Gastroesophageal sphincter (tissue), 4 donors: Measurements from ENCODE around the gene MYH14. TPM values are rescaled to one million over a fixed set of nuclear protein-coding genes. Genes with fewer than 3 reads are reported as not detected.

Experiments
- ATAC-seq: fragments of 150-250 bp; one replicate; pipeline ENCODE4 v1.9.1; 2016; ENCODE audit warnings: mild to moderate bottlenecking, moderate library complexity
- H3K27ac ChIP-seq, 4 donors: fragments of 200-600 bp; sonication (generic) in 3 of 4; 1 replicate in 3 of 4; 2 replicates in 1 of 4; pipeline ENCODE4 v1.5.1; 2016 to 2019
- H3K27me3 ChIP-seq: fragments of 200-600 bp; sonication (generic); one replicate; pipeline ENCODE4 v1.5.1; 2019
- H3K36me3 ChIP-seq, 2 donors: fragments of 200-600 bp; sonication (generic); one replicate each; pipeline ENCODE4 v1.5.1; 2019; ENCODE audit warnings: control low read depth in 1 of 2
- H3K4me1 ChIP-seq, 3 donors: fragments of 200-600 bp; sonication (generic); 1 replicate in 2 of 3; 2 replicates in 1 of 3; pipeline ENCODE4 v1.5.1; 2016 to 2019; ENCODE audit warnings: control low read depth in 2 of 3
- H3K4me3 ChIP-seq, 2 donors: fragments of 200-600 bp; sonication (generic); one replicate each; pipeline ENCODE4 v1.5.1; 2019; ENCODE audit warnings: mild to moderate bottlenecking in 1 of 2, moderate library complexity in 1 of 2
- H3K9me3 ChIP-seq, 3 donors: fragments of 200-600 bp; sonication (generic); one replicate each; pipeline ENCODE4 v1.5.1; 2017 to 2019; ENCODE audit warnings: control low read depth in 2 of 3
- EP300 ChIP-seq: sonication (generic); formaldehyde crosslinking; IDR thresholded peaks from one replicate; pipeline ENCODE4 v1.6.1; 2017; ENCODE audit warnings: antibody characterized with exemption, mild to moderate bottlenecking
- POLR2A ChIP-seq, 2 donors: fragments of 450-650 bp; IDR thresholded peaks; one replicate each; pipeline ENCODE4 v1.6.1; 2017; ENCODE audit warnings: antibody characterized with exemption in 2 of 2, mild to moderate bottlenecking in 2 of 2, moderate library complexity in 1 of 2
- POLR2AphosphoS5 ChIP-seq: sonication (generic); formaldehyde crosslinking; IDR thresholded peaks from one replicate; pipeline ENCODE4 v1.6.1; 2017; ENCODE audit warnings: antibody characterized with exemption
- WGBS, 2 donors: methylation state at CpG; one replicate each; pipeline ENCODE4 v1.1.5; 2018; ENCODE audit warnings: low coverage in 1 of 2; 5-methylcytosine and 5-hydroxymethylcytosine counted together
- total RNA-seq, 4 donors: library from RNA; depleted of rRNA; stranded (reverse); fragments of >200 nt; gene quantifications; one replicate each; pipeline ENCODE4 v1.1.0, GENCODE V29; 2016
- TF ChIP-seq, protein P1 (sequence below), 4 experiments: fragments of 200-600 bp in 2 of 4; fragments of 450-650 bp in 2 of 4; sonication (generic) in 1 of 4; IDR thresholded peaks; one replicate each; pipeline ENCODE4 v1.5.1; 2017 to 2019; ENCODE audit warnings: antibody characterized with exemption in 4 of 4, mild to moderate bottlenecking in 2 of 4, moderate library complexity in 2 of 4

Gene MYH14
- total RNA-seq, 4 donors from 2014 or later, result 3.5 to 10.0 (median 6.1) TPM

DNA sequence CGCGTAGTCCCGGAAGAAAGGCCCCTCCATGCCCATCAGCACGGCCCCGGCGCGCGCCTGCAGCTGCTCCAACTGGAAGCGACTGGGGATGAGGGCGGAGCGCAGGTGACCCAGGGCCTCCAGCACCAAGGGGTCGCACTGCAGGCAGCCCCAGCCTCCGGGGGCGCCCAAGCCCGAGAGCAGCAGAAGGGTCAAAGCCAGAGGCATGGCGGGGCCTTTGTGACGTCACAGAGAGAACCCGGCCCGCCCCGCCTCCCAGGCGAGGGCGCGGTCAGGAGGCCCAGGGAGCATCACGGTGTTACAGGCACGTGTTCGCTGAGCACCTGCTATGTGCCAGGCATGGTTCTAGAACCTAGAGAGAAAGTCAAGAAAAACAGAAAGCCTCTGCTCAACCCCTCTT lies 40.4 kb upstream of the MYH14 start, which contains the start of gene IZUMO2:
TSS of gene IZUMO2 (minus strand) at position 294 of the 400 bp plus-strand sequence. CDS start at position 207, 87 bp downstream.
- 7% methylated on average over 4 of the region's 26 CpGs; no CpG with 5 or more reads in 1 of the 2 donors for WGBS, 2 donors
- no peak for ATAC-seq
- no peaks in the 10 kb centered on the region for H3K4me1 ChIP-seq

DNA sequence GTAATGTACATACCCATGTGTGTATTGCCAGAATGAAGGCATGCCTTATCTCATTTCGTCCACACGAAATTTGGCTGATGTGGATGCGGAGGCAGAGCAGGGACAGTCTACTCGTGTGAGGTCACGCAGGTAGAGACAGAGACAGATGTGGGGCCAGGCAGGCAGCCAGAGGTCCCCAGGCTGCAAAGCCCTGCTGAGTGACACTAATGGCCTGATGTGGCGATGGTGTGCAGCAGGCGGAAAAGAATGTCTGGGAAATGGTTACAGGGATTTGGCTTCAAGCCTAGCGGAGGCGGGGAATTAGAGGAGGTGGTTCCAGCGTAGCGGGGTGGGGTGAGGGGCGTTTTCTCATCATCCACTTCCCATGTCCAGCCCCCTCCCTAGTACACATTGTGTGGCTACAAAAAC lies 36.1 kb upstream of the MYH14 start:
- Histone ChIP-seq H3K27ac (no peak overlapping the region), H3K27me3 (peaks cover 91% of the 10 kb centered on the region), H3K4me1 (no peaks in the 10 kb centered on the region), H3K9me3 (no peaks in the 10 kb centered on the region), H3K36me3 (no peaks in the 10 kb centered on the region), H3K4me3 (no peak overlapping the region)
- WGBS, 2 donors, result 18% methylated on average over 8 of the region's 12 CpGs; no CpG with 5 or more reads in 1 of the 2 donors
- no peak for ATAC-seq
- TF ChIP-seq POLR2AphosphoS5 (no peak), EP300 (no peak), POLR2A (IDR thresholded peaks at IDR 0.05) (no peak)
- TF ChIP-seq, protein P1, sequence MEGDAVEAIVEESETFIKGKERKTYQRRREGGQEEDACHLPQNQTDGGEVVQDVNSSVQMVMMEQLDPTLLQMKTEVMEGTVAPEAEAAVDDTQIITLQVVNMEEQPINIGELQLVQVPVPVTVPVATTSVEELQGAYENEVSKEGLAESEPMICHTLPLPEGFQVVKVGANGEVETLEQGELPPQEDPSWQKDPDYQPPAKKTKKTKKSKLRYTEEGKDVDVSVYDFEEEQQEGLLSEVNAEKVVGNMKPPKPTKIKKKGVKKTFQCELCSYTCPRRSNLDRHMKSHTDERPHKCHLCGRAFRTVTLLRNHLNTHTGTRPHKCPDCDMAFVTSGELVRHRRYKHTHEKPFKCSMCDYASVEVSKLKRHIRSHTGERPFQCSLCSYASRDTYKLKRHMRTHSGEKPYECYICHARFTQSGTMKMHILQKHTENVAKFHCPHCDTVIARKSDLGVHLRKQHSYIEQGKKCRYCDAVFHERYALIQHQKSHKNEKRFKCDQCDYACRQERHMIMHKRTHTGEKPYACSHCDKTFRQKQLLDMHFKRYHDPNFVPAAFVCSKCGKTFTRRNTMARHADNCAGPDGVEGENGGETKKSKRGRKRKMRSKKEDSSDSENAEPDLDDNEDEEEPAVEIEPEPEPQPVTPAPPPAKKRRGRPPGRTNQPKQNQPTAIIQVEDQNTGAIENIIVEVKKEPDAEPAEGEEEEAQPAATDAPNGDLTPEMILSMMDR (IDR thresholded peaks at IDR 0.05), result no peak

More for the DNA sequence above, 40.4 kb upstream of the MYH14 start, which contains the start of gene IZUMO2:
- no peaks in the 10 kb centered on the region for H3K36me3 ChIP-seq
- H3K27me3 ChIP-seq, result peaks cover 81% of the 10 kb centered on the region
- H3K4me3 ChIP-seq, result no peak within 1 kb of the TSS
- peaks cover 0 to 18% (median 0%) of the 10 kb centered on the region in 3 donors for H3K9me3 ChIP-seq
- TF ChIP-seq, protein P1 (IDR thresholded peaks at IDR 0.05), result no peak
- no peak for TF ChIP-seq POLR2AphosphoS5
- TF ChIP-seq POLR2A (IDR thresholded peaks at IDR 0.05), result no peak
- TF ChIP-seq EP300, result no peak
- H3K27ac ChIP-seq, result no peak within 1 kb of the TSS

DNA sequence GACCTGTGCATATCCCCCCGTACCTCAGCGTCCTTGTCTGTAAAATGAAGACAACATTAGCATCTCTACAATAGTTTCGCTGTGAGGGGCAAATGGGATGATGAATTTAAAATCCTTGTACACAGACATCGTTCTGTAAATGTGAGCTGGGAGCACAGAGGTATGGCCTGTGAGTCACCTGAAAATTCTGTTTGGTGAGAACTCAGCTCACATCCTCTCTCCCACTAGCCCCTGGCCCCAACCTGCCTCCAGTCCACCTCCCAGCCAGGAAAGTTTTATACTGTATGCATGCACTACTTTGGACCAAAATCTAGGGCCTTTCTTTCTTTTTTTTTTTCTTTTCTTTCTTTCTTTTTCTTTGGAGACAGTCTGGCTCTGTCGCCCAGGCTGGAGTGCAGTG lies 31.7 kb upstream of the MYH14 start:
- Histone ChIP-seq H3K27me3 (peaks cover 80% of the 10 kb centered on the region), H3K27ac (no peak overlapping the region), H3K9me3 (no peaks in the 10 kb centered on the region), H3K4me3 (no peak overlapping the region), H3K36me3 (no peaks in the 10 kb centered on the region), H3K4me1 (no peaks in the 10 kb centered on the region)
- TF ChIP-seq, protein P1 (IDR thresholded peaks at IDR 0.05), result no peak
- no peak for TF ChIP-seq POLR2A (IDR thresholded peaks at IDR 0.05)
- WGBS, 2 donors, result 74 to 100% methylated on average over 2 to 5 of the region's 5 CpGs
- no peak for ATAC-seq

DNA sequence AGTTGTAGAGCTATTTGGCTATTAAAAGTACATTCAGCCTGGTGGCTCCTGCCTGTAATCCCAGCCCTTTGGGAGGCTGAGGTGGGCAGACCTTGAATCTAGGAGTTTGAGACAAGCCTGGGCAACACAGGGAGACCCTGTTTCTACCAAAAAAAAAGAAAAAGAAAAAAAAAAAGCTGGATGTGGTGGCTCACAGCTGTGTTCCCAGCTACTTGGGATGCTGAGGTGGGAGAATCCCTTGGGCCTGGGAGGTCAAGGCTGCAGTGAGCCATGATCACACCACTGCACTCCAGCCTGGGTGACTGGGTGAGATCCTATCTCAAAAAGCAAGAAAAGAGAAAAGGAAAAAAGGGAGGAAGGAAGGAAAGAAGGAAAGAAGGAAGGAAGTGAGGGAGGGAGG lies 30.7 kb upstream of the MYH14 start:
- no peaks in the 10 kb centered on the region for H3K4me1 ChIP-seq
- TF ChIP-seq EP300 (no peak), POLR2A (IDR thresholded peaks at IDR 0.05) (no peak), POLR2AphosphoS5 (no peak)
- TF ChIP-seq, protein P1 (IDR thresholded peaks at IDR 0.05), result no peak
- H3K36me3 ChIP-seq, result no peaks in the 10 kb centered on the region
- no peak for ATAC-seq
- no peak overlapping the region for H3K4me3 ChIP-seq
- peaks cover 71% of the 10 kb centered on the region for H3K27me3 ChIP-seq
- H3K9me3 ChIP-seq, result no peaks in the 10 kb centered on the region
- no peak overlapping the region for H3K27ac ChIP-seq

DNA sequence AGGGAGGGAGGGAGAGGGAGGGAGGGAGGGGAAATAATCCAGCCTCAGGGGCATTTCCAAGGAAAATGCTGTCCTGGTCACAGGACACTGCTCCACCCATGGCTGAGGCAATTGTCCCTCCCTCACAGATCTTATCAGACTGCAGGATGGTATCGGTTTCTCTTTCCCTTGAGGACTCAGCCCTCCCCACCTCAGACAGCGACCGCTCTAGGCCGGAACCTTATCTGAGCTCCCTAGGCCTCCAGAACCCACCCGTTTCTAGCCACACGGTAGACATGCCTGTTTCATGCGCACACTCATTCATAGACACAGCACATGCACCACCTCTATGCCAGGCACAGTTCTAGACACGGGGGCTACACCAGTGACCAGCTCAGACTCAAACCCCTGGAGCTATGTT lies 30.3 kb upstream of the MYH14 start:
- ATAC-seq, result no peak
- Histone ChIP-seq H3K36me3 (no peaks in the 10 kb centered on the region), H3K27ac (no peak overlapping the region), H3K9me3 (no peaks in the 10 kb centered on the region), H3K4me3 (no peak overlapping the region), H3K4me1 (no peaks in the 10 kb centered on the region), H3K27me3 (peaks cover 71% of the 10 kb centered on the region)
- no peak for TF ChIP-seq POLR2AphosphoS5
- TF ChIP-seq POLR2A (IDR thresholded peaks at IDR 0.05), result no peak
- TF ChIP-seq EP300, result no peak
- TF ChIP-seq, protein P1 (IDR thresholded peaks at IDR 0.05), result no peak
- 50 to 100% methylated on average over 1 to 7 of the region's 8 CpGs for WGBS, 2 donors
